Stimulated activated CD4-positive, alpha-beta T cell treated with anti-CD3 and anti-CD28 coated beads, Interleukin-15, amount 100 ng/mL, for 1 hour (primary cell): ENCODE data around the gene LZTS3.
"Not testable (repeated sequence)": the region's sequence is repeated elsewhere in the genome, so short reads cannot be mapped to it uniquely, and the experiment has no call there.

Experiments
- DNase-seq, 2 donors: peaks; one replicate each; pipeline ENCODE4 v3.0.0-alpha.2; 2020; ENCODE audit warnings: low read depth in 1 of 2, low spot score in 1 of 2

The LZTS3 gene

DNA sequence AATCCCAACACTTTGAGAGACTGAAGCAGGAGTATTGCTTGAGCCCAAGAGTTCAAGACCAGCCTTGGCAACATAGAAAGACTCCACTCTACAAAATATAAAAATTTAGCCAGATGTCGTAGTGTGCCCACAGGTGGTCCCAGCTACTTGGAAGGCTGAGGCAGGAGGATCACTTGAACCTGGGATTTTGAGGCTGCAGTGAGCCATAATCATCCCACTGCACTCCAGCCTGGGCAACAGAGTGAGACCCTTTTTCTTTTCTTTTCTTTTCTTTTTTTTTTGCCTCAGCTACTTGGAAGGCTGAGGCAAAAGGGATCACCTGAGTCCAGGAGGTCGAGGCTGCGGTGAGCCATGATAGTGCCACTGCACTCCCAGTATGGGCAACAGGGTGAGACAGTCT, 31.6 kb downstream of the LZTS3 start:
- DNase-seq = no peak

DNA sequence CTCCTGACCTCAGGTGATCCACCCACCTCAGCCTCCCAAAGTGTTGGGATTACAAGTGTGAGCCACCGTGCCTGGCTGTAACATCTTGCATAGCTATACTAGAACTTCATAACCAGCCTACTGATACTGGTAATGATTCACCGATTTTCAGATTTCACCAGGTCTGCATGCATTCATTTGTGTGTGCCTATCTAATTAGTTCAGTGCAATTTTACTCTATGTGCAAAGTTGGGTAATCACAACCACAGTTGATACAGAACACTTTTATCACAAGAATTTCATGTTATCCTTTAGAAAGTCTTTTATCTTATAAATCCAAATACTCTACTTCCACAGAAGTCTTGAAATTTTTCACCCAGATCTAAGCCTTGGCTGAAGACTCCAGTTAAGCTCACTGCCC, 35.9 kb downstream of the LZTS3 start:
- no peak for DNase-seq

DNA sequence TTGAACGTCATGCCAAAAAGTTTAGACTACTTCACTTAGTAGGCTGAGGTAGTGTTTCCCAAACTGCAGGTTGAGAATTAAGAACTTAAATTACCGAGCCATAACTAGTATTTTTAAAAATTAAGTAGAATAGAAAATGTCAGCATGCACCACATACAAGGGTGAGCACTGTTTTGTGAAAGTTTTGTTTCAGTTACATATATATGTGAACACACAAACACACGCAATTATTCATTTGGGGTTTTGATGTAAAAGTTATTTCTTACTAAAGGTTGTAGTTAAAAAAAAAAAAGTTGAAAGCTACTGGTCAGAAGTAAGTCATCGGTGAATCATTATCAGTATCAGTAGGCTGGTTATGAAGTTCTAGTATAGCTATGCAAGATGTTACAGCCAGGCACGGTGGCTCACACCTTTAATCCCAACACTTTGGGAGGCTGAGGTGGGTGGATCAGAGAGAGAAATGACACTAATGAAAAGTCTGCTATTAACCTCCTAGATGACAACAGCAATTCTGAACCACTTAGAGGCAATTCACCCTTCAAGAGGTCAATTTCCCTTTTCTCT, 37.8 kb downstream of the LZTS3 start:
- no peak for DNase-seq

DNA sequence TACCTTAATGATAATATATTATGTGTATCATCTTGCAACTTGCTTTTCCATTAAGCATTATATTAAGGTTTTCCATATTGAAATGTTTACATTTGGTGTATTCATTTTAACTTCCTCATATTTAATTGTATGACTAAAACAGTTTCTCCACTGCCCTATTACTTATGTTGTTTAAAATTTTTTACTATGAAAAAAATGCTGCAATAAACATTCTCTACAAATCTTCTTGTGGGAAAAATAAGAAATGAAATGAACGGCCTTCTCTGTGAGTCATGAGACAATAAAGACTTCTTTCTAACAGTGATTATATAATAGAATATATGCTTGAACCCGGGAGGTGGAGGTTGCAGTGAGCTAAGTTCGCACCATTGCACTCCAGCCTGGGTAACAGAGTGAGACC, 39.2 kb downstream of the LZTS3 start:
- no peak for DNase-seq

DNA sequence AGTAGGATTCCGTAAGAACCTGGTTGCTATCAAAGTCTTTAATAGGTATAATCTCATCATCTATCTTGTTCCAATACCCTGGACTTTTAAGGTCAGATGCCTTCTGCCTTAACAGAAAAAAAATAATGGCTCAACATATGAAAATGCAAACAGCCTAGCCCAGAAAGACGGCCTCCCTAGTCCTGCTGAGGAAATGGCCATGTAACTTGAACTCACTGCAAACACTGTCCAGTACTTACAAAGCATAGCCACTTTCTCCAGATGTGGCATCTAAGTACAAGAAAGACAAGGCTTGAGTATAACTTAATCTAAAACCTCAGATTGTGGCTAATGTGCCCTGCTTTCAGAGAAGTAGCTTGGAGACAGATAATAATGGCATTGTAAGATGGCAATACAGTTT, 40.2 kb downstream of the LZTS3 start:
- DNase-seq = no peak

DNA sequence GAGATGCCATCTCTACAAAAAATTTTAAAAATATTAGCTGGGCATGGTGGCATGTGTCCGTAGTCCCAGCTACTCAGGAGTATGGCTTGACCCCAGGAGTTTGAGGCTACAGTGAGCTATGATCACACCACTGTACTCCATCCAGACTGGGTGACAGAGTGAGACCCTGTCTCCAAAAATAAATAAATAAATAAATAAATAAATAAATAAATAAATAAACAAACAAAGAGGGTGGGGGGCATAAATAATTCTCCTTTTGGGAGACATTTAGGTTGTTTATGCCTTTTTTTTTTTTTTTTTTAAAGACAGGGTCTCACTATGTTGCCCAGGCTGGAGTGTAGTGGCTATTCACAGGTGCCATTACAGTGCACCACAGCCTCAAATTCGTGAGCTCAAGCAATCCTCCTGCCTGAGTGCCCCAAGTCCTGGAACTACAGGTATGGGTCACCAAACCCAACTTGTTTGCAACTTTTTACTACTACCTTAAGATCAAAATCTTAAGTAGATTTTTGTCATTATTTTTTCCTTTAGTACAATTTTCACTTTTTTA, 43.2 kb downstream of the LZTS3 start:
- DNase-seq = no peak

DNA sequence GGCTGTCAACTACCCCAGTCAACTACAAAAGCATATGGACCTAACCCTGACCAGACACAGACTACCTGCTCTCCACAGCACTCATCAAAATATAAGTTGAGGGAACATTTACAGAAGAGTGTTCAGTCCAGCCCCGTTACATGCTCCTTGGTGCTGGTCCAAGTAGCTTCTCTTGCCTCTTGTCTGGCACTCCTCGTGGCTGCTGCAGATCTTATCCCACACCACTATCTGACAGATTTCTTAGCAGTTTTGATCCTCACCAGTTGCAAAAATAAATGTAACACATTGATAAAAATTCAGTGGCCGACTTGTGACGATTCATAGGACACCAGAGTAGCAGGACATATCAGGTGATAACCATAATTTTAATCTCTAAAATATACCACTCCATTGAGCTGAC, 44.3 kb downstream of the LZTS3 start:
- DNase-seq = no peak

DNA sequence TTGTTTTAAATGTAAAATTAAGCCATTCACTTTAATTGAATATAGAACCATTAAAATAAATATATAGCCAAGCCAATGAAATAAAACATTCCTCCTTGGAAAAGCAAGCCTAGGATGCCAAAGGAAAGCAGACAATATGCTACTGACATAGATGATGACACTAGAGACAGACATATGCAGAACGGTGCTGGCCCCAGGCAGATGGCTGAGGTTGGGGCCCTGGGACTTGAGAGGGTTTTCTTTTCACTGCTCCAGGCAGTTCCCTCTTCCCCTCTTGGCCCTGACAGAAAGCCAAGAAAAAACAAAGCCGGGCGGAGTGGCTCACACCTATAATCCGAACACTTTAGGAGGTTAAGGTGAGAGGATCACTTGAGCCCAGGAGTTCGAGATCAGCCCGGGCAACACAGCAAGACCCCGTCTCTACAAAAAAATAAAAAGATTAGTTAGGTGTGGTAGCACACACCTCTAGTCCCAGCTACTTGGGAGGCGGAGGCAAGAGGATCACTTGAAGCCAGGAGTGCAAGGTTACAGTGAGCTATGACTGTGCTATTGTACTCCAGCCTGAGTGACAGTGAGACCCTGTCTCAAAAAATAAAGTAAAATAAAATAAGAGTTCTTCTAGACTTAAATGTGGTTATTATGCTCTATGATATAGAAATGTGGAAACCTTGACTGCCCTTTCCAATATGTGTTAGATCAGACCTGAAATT, 44.9 kb downstream of the LZTS3 start:
- no peak for DNase-seq

DNA sequence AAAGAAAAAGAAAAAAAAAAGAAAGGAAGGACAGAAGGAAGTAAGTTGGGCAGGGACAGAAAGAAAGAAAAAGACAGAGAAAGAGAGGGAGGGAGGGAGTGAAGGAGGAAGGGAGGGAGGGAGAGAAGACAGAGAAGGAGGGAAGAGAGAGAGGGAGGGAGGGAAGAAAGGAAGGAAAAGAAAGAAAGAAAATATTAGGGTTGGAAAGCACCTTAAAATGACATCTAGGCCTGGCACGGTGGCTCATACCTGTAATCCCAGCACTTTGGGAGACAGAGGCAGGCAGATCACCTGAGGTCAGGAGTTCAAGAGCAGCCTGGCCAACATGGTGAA, 46.9 kb downstream of the LZTS3 start:
- no peak for DNase-seq

DNA sequence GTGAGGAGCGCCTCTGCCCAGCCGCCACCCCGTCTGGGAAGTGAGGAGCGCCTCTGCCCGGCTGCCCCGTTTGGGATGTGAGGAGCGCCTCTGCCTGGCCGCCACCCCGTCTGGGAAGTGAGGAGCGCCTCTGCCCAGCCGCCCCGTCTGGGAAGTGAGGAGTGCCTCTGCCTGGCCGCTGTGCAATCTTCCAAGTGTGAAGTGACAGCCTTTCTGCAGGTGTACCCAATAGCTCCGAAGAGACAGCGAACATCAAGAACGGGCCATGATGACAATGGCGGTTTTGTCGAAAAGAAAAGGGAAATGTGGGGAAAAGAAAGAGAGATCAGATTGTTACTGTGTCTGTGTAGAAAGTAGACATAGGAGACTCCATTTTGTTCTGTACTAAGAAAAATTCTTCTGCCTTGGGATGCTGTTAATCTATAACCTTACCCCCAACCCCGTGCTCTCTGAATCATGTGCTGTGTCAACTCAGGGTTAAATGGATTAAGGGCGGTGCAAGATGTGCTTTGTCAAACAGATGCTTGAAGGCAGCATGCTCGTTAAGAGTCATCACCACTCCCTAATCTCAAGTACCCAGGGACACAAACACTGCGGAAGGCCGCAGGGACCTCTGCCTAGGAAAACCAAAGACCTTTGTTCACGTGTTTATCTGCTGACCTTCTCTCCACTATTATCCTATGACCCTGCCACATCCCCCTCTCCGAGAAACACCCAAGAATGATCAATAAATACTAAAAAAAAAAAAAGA, 47.4 kb downstream of the LZTS3 start:
- not testable (repeated sequence) for DNase-seq

DNA sequence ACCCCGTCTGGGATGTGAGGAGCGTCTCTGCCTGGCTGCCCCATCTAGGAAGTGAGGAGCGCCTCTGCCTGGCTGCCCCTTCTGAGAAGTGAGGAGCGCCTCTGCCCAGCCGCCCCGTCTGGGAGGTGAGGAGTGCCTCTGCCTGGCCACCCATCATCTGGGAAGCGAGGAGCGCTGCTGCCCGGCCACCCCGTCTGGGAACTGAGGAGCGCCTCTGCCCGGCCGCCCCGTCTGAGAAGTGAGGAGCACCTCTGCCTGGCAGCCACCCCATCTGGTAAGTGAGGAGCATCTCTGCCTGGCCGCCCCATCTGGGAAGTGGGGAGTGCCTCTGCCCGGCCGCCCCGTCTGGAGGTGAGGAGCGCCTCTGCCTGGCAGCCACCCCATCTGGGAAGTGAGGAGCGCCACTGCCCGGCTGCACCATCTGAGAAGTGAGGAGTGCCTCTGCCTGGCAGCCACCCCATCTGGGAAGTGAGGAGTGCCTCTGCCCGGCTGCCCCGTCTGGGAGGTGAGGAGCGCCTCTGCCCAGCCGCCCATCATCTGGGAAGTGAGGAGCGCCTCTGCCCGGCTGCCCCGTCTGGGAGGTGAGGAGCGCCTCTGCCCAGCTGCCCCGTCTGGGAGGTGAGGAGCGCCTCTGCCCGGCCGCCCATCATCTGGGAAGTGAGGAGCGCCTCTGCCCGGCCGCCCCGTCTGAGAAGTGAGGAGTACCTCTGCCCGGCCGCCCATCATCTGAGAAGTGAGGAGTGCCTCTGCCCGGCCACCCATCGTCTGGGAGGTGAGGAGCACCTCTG, 48.4 kb downstream of the LZTS3 start:
- not testable (repeated sequence) for DNase-seq

DNA sequence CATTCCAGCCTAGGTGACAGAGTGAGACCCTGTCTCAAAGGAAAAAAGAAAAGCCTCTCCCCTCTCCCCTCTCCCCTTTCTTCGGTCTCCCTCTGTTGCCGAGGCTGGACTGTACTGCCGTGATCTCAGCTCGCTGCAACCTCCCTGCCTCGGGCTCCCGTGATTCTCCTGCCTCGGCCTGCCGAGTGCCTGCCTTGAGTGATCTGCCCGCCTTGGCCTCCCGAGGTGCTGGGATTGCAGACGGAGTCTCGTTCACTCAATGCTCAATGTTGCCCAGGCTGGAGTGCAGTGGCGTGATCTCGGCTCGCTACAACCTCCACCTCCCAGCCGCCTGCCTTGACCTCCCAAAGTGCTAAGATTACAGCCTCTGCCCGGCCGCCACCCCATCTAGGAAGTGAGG, 49.2 kb downstream of the LZTS3 start:
- DNase-seq = not testable (repeated sequence)

DNA sequence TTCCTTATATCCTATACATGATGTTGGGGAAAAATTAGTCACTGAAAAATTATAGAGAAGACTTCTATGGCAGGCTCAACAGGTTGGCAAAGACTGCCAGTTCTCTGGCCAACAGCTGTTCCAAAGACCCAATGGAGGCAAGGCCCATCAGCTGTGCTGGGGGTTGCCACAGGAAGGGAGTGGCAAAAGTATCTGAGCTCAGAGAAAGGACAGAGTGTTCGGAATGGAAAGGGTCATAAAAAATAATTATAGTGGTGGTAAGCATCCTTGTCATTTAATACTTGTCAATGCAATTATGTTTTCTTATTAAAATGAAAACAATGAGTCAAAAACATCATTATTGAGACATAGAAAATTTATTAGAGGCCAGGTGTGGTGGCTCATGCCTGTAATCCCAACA, 49.8 kb downstream of the LZTS3 start:
- no peak for DNase-seq

DNA sequence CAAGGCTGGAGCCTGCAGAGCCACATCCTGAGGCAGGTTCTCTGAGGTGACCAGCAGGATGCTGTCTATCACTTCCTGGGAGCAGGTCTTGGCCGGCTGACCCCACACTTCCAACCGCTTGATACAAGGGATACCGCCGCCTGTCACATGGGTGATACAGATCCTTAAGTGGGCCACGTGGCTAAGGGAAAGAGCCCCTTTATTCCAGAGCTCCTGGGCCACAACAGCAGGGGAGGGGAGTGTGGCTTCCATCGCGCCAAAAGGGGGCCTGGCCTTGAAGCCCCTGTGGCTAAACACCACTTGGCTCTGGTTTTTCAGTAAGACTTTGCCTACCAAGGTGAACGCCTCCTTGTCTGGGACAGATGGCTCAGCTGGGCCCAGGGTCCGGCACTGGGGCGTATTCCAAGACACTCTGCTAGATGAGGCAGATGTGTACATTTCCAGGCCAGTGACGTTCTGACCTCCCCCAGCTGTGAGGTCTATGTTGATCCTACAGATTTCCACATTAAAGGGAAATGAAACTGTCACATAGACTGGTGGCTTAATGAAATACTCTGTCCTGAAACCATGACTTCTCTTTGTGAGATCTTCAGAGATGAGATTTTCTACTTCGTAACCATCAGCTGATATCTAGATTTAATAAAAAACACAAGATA, 51.3 kb downstream of the LZTS3 start:
- DNase-seq = no peak

DNA sequence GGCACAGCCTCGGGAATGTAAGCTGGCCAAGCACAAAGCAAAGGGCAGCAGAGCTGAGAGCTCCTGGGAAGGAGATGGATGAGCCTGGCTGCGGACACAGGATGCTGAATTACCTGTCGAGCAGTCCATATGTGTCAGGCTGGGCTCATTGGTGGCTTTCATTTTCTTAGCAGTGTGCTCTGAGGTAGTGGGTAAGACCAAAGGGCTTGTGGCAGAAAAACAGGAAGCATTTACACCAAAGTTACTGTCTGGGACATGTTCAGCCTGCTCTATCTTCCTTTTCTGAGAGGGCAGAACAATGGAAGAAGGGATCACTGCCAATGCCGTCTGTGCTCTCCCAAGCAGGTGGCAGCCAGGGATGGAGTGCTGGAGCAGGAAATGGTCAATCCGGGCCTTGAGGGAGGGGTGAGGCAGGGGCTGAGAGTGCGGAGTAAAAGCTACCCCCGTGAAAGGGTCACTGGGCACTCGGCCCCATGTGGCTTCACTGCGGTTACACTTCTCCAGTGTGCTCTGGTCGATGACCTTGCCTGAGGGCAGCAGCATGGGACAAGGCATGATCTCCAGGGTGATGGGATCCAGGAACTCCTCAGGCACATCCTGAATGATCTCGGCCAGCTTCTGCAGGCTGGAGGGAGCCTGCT, 52.0 kb downstream of the LZTS3 start:
- no peak for DNase-seq

DNA sequence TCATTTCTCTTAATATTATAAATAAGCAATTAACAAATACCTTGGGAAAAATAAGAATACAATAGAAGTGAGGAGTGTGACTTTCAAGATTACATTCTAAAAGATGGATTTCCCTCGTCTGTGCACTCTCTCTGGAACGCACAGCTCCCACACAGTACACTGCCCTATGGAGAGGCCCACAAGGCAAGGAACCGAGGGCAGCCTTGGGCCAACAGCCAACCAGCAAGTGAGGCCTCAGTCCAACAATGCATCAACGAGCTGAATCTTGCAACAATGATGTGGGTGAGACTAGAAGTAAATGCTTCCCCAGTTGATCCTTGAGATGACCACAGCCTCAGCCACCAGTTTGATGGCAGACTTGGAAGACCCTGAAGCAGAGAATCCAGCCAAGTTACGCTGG, 54.3 kb downstream of the LZTS3 start:
- DNase-seq = no peak

DNA sequence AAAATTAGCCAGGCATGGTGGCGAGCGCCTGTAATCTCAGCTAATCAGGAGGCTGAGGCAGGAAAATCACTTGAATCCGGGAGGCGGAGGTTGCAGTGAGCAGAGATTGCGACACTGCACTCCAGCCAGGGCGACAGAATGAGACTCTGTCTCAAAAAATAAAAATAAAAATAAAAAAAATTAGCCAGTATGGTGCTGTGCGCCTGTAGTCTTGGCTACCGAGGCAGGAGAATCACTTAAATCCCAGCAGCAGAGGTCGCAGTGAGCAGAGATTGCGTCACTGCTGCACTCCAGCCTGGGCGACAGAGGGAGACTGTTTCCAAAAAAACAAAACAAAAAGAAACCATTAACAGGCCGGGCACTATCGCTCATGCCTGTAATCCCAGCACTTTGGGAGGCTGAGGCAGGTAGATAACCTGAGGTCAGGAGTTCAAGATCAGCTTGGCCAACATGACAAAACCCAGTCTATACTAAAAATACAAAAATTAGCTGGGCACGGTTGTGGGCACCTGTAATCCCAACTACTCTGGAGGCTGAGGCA, 55.4 kb downstream of the LZTS3 start:
- DNase-seq = not testable (repeated sequence)

DNA sequence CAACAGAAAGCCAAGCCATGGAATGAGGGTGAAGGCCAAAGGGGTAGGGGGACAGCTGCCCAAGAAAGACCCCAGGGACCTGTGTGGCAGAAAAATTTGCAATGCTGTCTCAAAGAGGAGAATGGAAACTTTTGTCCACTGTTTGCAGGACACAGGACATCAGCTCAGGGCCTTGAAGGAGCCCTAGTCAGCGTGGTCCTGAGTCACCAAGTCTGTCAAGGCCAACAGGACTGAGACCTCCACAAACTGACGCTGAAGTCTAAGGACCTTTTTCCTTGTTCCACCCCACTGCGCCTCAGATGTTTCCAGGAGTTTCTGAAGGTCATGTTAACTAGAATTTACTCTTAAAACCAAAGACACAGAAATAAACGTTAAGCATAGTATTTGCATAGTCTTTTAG, 57.0 kb downstream of the LZTS3 start:
- no peak for DNase-seq

DNA sequence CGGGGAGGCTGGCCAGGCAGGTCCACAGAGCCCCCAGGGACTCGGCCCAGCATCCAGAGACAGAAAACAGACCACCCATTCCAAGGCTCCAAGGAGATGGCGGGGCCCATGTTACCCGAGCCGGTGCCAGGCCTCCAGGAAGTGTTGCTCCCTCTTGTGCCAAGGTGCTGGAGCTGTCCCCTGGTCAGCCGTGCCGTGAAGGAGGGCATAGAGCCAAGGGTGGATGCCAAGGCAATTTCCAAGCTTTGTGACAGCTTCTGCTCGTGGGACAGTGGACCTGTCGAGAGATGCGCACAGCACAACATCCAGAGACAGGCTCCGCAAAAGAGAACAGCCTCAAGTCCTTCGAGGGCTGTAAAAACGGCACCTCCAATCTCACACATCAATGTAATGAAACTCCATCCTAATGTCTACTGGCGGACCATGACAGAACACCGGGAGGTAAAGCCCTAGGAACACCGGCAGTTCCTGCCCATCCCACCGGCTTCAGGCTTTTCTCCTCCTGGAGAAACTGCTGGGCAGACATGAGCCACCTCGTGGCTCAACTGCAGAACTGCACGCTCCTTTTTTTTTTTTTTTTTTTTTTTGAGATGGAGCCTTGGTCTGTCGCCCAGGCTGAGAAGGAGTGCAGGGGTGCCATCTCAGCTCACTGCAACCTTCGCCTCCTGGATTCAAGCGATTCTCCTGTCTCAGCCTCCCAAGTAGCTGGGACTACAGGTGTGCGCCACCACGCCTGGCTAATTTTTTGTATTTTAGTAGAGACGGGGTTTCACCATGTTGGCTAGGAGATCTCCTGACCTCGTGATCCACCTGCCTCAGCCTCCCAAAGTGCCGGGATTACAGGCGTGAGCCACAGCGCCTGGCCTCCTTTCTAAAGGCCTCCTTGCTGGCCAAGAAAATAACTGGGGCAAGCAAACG, 57.9 kb downstream of the LZTS3 start:
- no peak for DNase-seq
